ENCODE data around the gene RASGRP2. TPM values are rescaled to one million over a fixed set of nuclear protein-coding genes. Genes with fewer than 3 reads are reported as not detected.

The RASGRP2 gene
- polyA plus RNA-seq, 1 donor (not counting 4 experiments of a cell fraction or from before 2014, with no cell fraction given), result 0.49 TPM

GRCh38 chr11:64751580-64751979, 7.6 kb upstream of the RASGRP2 start:
- no peak for FAIRE-seq
- dilution Hi-C loops (cut with MboI; ENCODE audit: extremely low pct_ligation_motif_present, low sequenced_read_pairs), result no loop called here
- no peak overlapping the region for H3K27ac ChIP-seq (ENCODE audit: control insufficient read depth, insufficient read depth, low read length)

GRCh38 chr11:64751136-64751535, 7.2 kb upstream of the RASGRP2 start:
- Histone ChIP-seq H3K9me1 (ENCODE audit: control insufficient read depth, extremely low read depth, insufficient read depth, low read length) (no peaks in the 10 kb centered on the region), H3K36me3 (ENCODE audit: control insufficient read depth in 2 of 2, extremely low read depth in 1 of 2, insufficient read depth in 2 of 2, low read length in 2 of 2) (no peaks in the 10 kb centered on the region), H2AFZ (ENCODE audit: control insufficient read depth, low read length) (no peak overlapping the region), H3K4me2 (ENCODE audit: control insufficient read depth, extremely low read depth, insufficient read depth, low read depth, low read length) (no peak overlapping the region), H3K27ac (ENCODE audit: control insufficient read depth, insufficient read depth, low read length) (no peak overlapping the region), H3K4me1 (ENCODE audit: control insufficient read depth, extremely low read depth, insufficient read depth, low read length) (peaks cover 6% of the 10 kb centered on the region), H3K9ac (ENCODE audit: control insufficient read depth, extremely low read depth, insufficient read depth, low read length) (no peak overlapping the region), H4K20me1 (ENCODE audit: control insufficient read depth, extremely low read depth, insufficient read depth, low read length) (no peaks in the 10 kb centered on the region), H3K9me3 (ENCODE audit: control insufficient read depth, low read depth, low read length) (no peaks in the 10 kb centered on the region), H3K4me3 (ENCODE audit: control insufficient read depth in 2 of 3, extremely low read depth in 1 of 3, insufficient read depth in 2 of 3, low read depth in 1 of 3, low read length in 3 of 3) (no peak overlapping the region), H3K79me2 (ENCODE audit: control insufficient read depth, insufficient read depth, low read length) (no peaks in the 10 kb centered on the region), H3K27me3 (ENCODE audit: control insufficient read depth, extremely low read depth, insufficient read depth, low read length) (peaks cover 9% of the 10 kb centered on the region)
- dilution Hi-C loops (cut with MboI; ENCODE audit: extremely low pct_ligation_motif_present, low sequenced_read_pairs), result no loop called here
- no peak for TF ChIP-seq CTCF (optimal IDR thresholded peaks at IDR 0.05 in 1 of 3, IDR thresholded peaks at IDR 0.05 in 1 of 3, conservative IDR thresholded peaks at IDR 0.05 in 1 of 3; ENCODE audit: extremely low read depth in 1 of 3, insufficient read depth in 2 of 3, low read length in 3 of 3)
- no peak for TF ChIP-seq EZH2 (IDR thresholded peaks at IDR 0.05; ENCODE audit: low read length)
- FAIRE-seq, result no peak
- no peak for DNase-seq (ENCODE audit: low read depth, low spot score)

More at GRCh38 chr11:64751580-64751979, 7.6 kb upstream of the RASGRP2 start:
- Histone ChIP-seq H3K36me3 (ENCODE audit: control insufficient read depth in 2 of 2, extremely low read depth in 1 of 2, insufficient read depth in 2 of 2, low read length in 2 of 2) (no peaks in the 10 kb centered on the region), H4K20me1 (ENCODE audit: control insufficient read depth, extremely low read depth, insufficient read depth, low read length) (no peaks in the 10 kb centered on the region), H3K4me2 (ENCODE audit: control insufficient read depth, extremely low read depth, insufficient read depth, low read depth, low read length) (no peak overlapping the region), H3K27me3 (ENCODE audit: control insufficient read depth, extremely low read depth, insufficient read depth, low read length) (peaks cover 4% of the 10 kb centered on the region), H3K9ac (ENCODE audit: control insufficient read depth, extremely low read depth, insufficient read depth, low read length) (no peak overlapping the region), H3K4me3 (ENCODE audit: control insufficient read depth in 2 of 3, extremely low read depth in 1 of 3, insufficient read depth in 2 of 3, low read depth in 1 of 3, low read length in 3 of 3) (no peak overlapping the region), H3K4me1 (ENCODE audit: control insufficient read depth, extremely low read depth, insufficient read depth, low read length) (peaks cover 6% of the 10 kb centered on the region), H3K9me1 (ENCODE audit: control insufficient read depth, extremely low read depth, insufficient read depth, low read length) (no peaks in the 10 kb centered on the region), H3K79me2 (ENCODE audit: control insufficient read depth, insufficient read depth, low read length) (no peaks in the 10 kb centered on the region), H3K9me3 (ENCODE audit: control insufficient read depth, low read depth, low read length) (no peaks in the 10 kb centered on the region), H2AFZ (ENCODE audit: control insufficient read depth, low read length) (no peak overlapping the region)
- no peak for TF ChIP-seq CTCF (optimal IDR thresholded peaks at IDR 0.05 in 1 of 3, IDR thresholded peaks at IDR 0.05 in 1 of 3, conservative IDR thresholded peaks at IDR 0.05 in 1 of 3; ENCODE audit: extremely low read depth in 1 of 3, insufficient read depth in 2 of 3, low read length in 3 of 3)
- TF ChIP-seq EZH2 (IDR thresholded peaks at IDR 0.05; ENCODE audit: low read length), result no peak
- no peak for DNase-seq (ENCODE audit: low read depth, low spot score)

Data from keratinocyte (primary cell).